HG03521 (cell line): ENCODE measurements around the gene RPTN.

Source experiments
- ATAC-seq: cut with Tn5 transposase; IDR thresholded peaks from one replicate; pipeline ENCODE4 v1.9.1; 2021; ENCODE audit warnings: mild to moderate bottlenecking, moderate library complexity; ENCODE audit not compliant: unreplicated experiment

Gene RPTN

DNA sequence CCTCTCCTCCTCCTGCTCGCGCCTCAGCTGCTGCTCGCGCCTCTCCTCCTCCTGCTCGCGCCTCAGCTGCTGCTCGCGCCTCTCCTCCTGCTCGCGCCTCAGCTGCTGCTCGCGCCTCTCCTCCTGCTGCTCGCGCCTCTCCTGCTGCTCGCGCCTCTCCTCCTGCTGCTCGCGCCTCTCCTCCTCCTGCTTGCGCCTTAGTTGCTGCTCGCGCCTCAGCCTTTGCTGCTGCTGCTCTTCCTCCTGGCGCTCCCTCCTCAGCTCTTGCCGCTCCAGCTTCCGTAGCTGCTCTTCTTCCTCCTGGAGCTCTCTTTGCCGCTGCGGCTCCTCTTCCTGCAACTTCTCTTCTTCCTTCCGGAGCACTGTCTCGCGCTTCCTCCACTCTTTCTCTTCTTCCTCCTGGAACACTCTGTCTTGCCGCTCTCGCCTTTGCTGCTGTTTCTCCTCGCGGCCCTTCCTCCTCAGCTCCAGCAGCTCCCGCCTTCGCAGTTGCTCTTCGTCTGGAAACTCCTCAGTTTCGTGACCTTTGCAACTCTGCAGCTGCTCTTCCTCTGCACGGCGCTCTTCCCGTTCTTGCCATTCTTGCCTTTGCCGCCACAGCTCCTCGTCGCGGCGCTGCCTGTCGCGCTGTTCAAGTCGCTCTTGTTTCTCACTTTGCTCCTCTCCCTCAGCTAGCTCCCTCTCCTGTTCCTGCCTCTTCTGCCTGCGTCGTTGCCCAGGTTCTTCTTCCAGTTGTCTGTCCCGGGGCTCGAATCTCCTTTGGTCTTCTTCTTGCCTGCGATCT is 46.7 kb downstream of the RPTN start:
- no peak for ATAC-seq

DNA sequence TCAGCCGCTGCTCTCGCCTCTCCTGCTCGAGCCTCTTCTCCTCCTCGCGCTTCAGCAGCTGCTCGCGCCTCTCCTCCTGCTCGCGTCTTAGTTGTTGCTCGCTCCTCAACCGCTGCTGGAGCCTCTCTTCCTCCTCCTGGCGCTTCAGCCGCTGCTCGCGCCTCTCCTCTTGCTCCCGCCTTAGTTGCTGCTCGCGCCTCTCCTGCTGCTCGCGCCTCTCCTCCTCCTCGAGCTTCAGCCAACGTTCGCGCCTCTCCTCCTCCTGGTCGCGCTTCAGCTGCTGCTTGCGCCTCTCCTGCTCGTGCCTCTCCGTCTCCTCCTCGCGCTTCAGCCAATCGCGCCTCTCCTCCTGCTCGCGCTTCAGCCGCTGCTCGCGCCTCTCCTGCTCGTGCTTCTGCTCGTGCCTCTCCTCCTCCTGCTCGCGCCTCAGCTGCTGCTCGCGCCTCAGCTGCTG is 47.5 kb downstream of the RPTN start:
- ATAC-seq = no peak

DNA sequence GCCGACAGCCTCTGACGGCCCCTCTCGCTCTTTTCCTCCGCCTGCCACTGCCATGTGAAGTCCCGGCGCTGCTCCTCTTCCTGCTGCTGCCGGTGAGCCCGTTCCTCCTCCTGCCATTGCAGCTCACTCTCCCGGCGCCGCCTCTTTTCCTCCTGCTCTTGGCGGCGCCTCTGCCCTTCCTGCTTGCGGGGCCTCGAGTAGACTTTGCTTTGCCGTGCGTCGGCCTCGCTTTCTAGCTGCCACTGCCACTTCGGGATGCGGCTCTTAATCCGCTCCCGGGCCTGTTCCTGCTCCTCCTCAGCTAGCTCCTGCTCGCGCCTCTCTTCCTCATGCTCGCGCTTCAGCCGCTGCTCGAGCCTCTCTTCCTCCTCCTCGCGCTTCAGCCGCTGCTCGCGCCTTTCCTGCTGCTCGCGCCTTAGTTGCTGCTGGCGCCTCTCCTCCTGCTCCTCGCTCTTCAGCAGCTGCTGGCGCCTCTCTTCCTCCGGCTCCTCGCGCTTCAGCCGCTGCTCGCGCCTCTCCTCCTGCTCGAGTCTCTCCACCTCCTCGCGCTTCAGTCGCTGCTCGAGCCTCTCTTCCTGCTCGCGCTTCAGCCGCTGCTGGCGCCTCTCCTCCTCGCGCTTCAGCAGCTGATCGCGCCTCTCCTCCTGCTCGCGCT is 48.0 kb downstream of the RPTN start:
- no peak for ATAC-seq

DNA sequence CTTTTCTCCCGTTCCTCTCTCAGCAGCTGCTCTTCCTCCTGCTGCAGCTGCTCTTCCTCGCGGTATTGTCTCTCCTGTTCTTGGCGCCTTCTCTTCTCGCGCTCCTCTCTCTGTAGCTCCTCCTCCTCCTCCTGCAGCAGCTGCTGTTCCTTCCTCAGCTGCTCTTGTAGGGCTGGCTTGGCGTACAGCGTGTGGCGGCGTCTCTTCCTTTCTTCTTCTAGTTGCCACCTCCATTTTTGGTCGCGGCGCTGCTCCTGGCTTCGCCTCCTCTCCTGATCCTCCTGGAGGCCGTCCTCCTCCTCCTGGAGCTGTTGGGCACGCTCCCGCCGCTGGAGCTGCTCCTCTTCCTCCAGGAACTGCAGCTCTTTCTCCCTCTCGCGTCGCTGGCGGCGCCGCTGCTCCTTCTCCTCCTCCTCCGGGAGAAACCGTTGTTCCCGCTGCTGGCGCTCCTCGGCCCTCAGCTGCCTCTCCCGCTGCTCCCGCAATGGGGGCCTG is 48.6 kb downstream of the RPTN start:
- no peak for ATAC-seq

DNA sequence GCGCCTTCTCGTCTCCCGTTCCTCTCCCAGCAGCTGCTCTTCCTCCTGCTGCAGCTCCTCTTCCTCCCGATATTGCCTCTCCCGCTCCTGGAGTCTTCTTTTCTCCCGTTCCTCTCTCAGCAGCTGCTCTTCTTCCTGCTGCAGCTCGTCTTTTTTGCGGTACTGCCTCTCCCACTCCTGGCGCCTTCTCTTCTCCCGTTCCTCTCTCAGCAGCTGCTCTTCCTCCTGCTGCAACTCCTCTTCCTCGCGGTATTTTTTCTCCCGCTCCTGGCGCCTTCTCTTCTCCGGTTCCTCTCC is 49.1 kb downstream of the RPTN start:
- no peak for ATAC-seq

DNA sequence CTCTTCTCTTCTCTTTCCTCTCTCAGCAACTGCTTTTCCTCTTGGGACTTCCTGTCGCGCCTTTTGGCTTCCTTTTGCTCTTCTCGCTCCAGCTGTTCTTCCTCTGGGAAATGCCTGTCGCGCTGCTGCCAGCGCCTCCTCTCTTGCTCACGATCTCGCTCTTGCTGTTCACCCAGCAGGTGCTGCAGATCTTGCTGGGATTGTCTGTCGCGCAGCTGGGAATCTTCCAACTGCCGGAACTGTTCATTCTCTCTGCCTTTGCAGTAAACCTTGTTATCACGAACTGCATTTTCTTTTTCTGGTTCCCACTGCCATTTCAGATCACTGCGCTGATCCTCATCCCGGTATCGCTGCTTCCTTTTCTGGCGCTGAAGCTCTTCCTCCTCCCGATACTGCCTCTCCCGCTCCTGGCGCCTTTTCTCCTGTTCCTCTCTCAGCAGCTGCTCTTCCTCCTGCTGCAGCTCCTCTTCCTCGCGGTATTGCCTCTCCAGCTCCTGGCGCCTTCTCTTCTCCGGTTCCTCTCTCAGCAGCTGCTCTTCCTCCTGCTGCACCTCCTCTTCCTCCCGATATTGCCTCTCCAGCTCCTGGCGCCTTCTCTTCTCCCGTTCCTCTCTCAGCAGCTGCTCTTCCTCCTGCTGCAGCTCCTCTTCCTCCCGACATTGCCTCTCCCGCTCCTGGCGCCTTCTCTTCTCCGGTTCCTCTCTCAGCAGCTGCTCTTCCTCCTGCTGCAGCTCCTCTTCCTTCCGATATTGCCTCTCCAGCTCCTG is 49.6 kb downstream of the RPTN start:
- ATAC-seq = no peak

DNA sequence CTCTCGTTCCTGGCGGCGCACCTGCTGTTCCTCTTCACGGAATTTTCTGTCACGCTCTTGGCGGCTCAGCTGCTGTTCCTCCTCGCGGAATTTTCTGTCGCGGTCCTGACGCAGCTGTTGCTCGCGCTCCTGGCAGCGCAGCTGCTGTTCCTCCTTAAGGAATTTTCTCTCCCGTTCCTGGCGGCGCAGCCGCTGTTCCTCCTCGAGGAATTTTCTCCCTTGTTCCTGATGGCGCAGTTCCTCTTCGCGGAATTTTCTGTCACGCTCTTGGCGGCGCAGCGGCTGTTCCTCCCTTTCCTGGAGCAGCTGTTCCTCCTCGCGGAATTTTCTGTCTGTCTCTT is 50.2 kb downstream of the RPTN start:
- no peak for ATAC-seq

DNA sequence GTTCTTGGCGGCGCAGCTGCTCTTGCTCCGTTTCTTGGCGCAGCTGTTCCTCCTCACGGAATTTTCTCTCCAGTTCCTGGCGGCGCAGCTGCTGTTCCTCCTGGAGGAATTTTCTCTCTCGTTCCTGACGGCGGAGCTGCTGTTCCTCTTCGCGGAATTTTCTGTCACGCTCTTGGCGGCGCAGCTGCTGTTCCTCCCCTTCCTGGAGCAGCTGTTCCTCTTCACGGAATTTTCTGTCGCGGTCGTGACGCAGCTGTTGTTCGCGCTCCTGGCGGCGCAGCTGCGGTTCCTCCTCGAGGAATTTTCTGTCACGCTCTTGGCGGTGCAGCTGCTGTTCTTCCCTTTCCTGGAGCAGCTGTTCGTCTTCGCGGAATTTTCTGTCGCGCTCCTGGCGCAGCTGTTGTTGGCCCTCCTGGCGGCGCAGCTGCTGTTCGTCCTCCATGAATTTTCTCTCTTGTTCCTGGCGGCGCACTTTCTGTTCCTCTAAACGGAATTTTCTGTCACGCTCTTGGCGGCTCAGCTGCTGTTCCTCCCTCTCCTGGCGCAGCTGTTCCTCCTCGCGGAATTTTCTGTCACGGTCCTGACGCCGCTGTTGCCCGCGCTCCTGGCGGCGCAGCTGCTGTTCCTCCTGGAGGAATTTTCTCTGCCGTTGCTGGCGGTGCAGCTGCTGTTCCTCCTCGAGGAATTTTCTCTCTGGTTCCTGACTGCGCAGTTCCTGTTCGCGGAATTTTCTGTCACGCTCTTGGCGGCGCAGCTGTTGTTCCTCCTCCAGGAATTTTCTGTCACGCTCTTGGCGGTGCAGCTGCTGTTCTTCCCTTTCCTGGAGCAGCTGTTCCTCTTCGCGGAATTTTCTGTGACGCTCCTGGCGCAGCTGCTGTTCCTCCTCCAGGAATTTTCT is 50.8 kb downstream of the RPTN start:
- no peak for ATAC-seq

DNA sequence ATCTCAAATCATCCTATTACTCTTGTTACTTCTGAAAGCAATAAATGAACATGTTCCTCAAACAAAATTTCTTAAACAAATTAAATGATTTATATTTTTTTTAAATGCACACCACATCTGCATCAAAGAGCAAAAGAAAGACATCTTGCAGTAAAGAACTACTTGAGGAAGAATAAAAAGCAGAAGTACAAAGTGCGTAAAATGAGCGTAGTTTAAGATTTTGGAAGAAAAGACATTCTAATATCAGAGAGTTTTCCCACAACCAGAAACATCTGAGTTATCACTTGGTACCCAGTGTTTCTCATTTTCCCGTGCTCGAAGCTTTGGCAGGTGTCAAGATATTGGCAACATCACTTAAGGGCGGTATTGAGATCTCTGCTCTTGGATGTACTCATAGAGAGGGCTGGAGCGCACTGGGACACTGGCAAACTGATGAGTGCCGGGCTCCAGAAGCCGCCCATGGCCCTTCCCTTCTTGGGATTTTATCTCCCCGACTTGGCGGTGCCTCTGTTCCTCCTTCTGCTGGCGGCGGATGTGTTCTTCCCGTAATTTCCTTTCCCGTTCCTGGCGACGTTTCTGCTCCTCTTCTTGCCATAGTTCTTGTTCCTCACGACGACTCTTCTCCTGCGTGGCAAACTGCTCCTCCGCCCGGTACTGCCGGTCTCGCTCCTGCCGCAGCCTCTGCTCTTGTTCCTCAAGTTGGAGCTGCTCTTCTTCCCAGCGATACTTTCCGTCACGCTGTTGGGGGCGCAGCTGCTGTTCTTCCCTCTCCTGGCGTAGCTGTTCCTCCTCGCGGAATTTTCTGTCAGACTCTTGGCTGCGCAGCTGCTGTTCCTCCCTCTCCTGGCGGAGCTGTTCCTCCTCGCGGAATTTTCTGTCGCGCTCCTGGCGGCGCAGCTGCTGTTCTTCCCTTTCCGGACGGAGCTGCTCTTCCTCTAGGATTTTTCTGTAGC is 51.7 kb downstream of the RPTN start:
- ATAC-seq = no peak

DNA sequence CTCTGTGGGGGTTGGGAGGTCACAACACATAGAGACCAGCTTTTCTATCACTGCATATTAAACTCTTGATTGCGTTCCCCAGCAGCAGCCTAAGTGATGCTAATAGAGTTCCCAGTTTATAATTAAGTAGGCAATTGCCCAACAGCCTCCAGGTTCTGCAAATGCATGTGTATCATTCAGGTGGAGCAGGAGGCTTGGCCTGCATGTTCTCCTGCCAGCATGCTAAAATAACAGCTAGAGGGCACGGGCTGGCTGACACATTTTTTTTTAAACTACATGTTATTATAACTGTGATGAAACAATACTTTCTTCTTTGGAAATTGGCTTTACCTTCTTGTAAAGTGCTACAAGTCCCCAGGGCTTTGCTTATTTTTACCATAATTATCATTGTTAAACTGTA is 54.2 kb downstream of the RPTN start:
- no peak for ATAC-seq
